Testis (tissue), 2 donors: ENCODE results near the gene DDOST.

Source experiments
- CTCF ChIP-seq, 3 experiments: fragments of 450-650 bp in 2 of 3; fragments of 200-600 bp in 1 of 3; sonication (generic) in 1 of 3; IDR thresholded peaks; one replicate each; pipeline ENCODE4 v1.5.1; 2016 to 2019; ENCODE audit warnings: antibody characterized with exemption in 3 of 3, mild to moderate bottlenecking in 2 of 3, moderate library complexity in 1 of 3
- POLR2A ChIP-seq: fragments of 450-650 bp; IDR thresholded peaks from one replicate; pipeline ENCODE4 v1.6.1; 2017; ENCODE audit warnings: antibody characterized with exemption, mild to moderate bottlenecking, moderate library complexity

- TF ChIP-seq CTCF (IDR thresholded peaks at IDR 0.05) (no peak), POLR2A (no peak)
These were observed 50.2 kb downstream of the DDOST start for GRCh38 chr1:20610970-20611369.
